ENCODE data around the gene BMP7. TPM values are rescaled to one million over a fixed set of nuclear protein-coding genes. Genes with fewer than 3 reads are reported as not detected.

The BMP7 gene
- total and polyA plus RNA-seq, 7 donors = under 0.01 to 5.4 (median 2.5) TPM

- no peak for DNase-seq
- intact Hi-C loops (cut with DNase I) = no loop called here
- WGBS, 2 donors = 81 to 82% methylated on average over 4 of the region's 4 CpGs
- Histone ChIP-seq H3K36me3 (no peaks in the 10 kb centered on the region), H3K4me1 (no peaks in the 10 kb centered on the region), H3K4me3 (no peak overlapping the region), H3K27ac (no peak overlapping the region), H3K27me3 (peaks cover 0 to 7% (median 4%) of the 10 kb centered on the region in 3 donors), H3K9me3 (no peaks in the 10 kb centered on the region)
- no peak for TF ChIP-seq POLR2AphosphoS5 (IDR thresholded peaks at IDR 0.05)
- TF ChIP-seq EP300 (IDR thresholded peaks at IDR 0.05) = no peak
- no peak for TF ChIP-seq POLR2A (IDR thresholded peaks at IDR 0.05)
These were observed 6.6 kb upstream of the BMP7 start for GRCh38 chr20:57272883-57273535.

GRCh38 chr20:57270204-57270984, 4.0 kb upstream of the BMP7 start:
- Histone ChIP-seq H3K27ac (no peak overlapping the region), H3K9me3 (no peaks in the 10 kb centered on the region), H3K4me1 (peaks cover 0 to 18% (median 17%) of the 10 kb centered on the region in 4 donors), H3K4me3 (no peak overlapping the region), H3K36me3 (no peaks in the 10 kb centered on the region), H3K27me3 (peaks cover 16 to 34% (median 30%) of the 10 kb centered on the region in 3 donors)
- 70 to 79% methylated on average over 10 of the region's 10 CpGs for WGBS, 2 donors
- intact Hi-C loops (cut with DNase I) = no loop called here
- TF ChIP-seq CTCF (IDR thresholded peaks at IDR 0.05) = no peak
- no peak for TF ChIP-seq POLR2AphosphoS5 (IDR thresholded peaks at IDR 0.05)
- no peak for TF ChIP-seq EP300 (IDR thresholded peaks at IDR 0.05)
- TF ChIP-seq POLR2A (IDR thresholded peaks at IDR 0.05) = no peak
- no peak for DNase-seq

GRCh38 chr20:57269148-57269984, 2.9 kb upstream of the BMP7 start:
- H3K27me3 ChIP-seq = peaks cover 24 to 44% (median 40%) of the 10 kb centered on the region in 3 donors
- TF ChIP-seq POLR2A (IDR thresholded peaks at IDR 0.05) (no peak), POLR2AphosphoS5 (IDR thresholded peaks at IDR 0.05) (no peak), EP300 (IDR thresholded peaks at IDR 0.05) (no peak), CTCF (IDR thresholded peaks at IDR 0.05) (no peak)
- WGBS, 2 donors = 69 to 82% methylated on average over 10 of the region's 10 CpGs
- H3K36me3 ChIP-seq = no peaks in the 10 kb centered on the region
- DNase-seq = no peak
- intact Hi-C loops (cut with DNase I) = no loop called here
- H3K9me3 ChIP-seq = no peaks in the 10 kb centered on the region
- H3K27ac ChIP-seq = no peak overlapping the region
- H3K4me3 ChIP-seq = no peak overlapping the region
- peaks cover 0 to 23% (median 22%) of the 10 kb centered on the region in 4 donors for H3K4me1 ChIP-seq

GRCh38 chr20:57268399-57269076, 2.1 kb upstream of the BMP7 start:
- no peak overlapping the region for H3K4me3 ChIP-seq
- WGBS, 2 donors = 71 to 72% methylated on average over 8 of the region's 8 CpGs
- H3K27ac ChIP-seq = no peak overlapping the region
- TF ChIP-seq POLR2A (IDR thresholded peaks at IDR 0.05) (no peak), EP300 (IDR thresholded peaks at IDR 0.05) (no peak), CTCF (IDR thresholded peaks at IDR 0.05) (no peak)
- H3K36me3 ChIP-seq = no peaks in the 10 kb centered on the region
- no peak for DNase-seq
- intact Hi-C loops (cut with DNase I) = no loop called here
- H3K9me3 ChIP-seq = no peaks in the 10 kb centered on the region
- H3K4me1 ChIP-seq = peaks cover 0 to 23% (median 22%) of the 10 kb centered on the region in 4 donors
- H3K27me3 ChIP-seq = peaks cover 30 to 52% (median 49%) of the 10 kb centered on the region in 3 donors

Measured in sigmoid colon (tissue), 7 donors.